ENCODE data around the gene TMEM109. TPM values are rescaled to one million over a fixed set of nuclear protein-coding genes. Genes with fewer than 3 reads are reported as not detected.

The TMEM109 gene
- total RNA-seq, 1 donor from 2014 or later, result 108 TPM

- DNase-seq (ENCODE audit: low read depth), result no peak
These were observed 25.9 kb downstream of the TMEM109 start for GRCh38 chr11:60939855-60940254.

GRCh38 chr11:60941371-60942119, 27.6 kb downstream of the TMEM109 start:
- no peak for DNase-seq (ENCODE audit: low read depth)

- DNase-seq (ENCODE audit: low read depth), result no peak
These were observed 28.3 kb downstream of the TMEM109 start for GRCh38 chr11:60942219-60942618.

- no peak for DNase-seq (ENCODE audit: low read depth)
These were observed 29.1 kb downstream of the TMEM109 start for GRCh38 chr11:60942970-60943565.

GRCh38 chr11:60944490-60945294, 30.7 kb downstream of the TMEM109 start:
- no peak for DNase-seq (ENCODE audit: low read depth)

- DNase-seq (ENCODE audit: low read depth), result no peak
These were observed 31.3 kb downstream of the TMEM109 start for GRCh38 chr11:60945295-60945667.

GRCh38 chr11:60946601-60947264, 32.8 kb downstream of the TMEM109 start:
- peak; percentile 39 for DNase-seq (ENCODE audit: low read depth)

- peak; percentile 32 for DNase-seq (ENCODE audit: low read depth)
These were observed 33.7 kb downstream of the TMEM109 start for GRCh38 chr11:60947700-60948099.

GRCh38 chr11:60948250-60948649, 34.3 kb downstream of the TMEM109 start:
- peak; percentile 30 for DNase-seq (ENCODE audit: low read depth)

- no peak for DNase-seq (ENCODE audit: low read depth)
These were observed 36.1 kb downstream of the TMEM109 start for GRCh38 chr11:60950024-60950423.

GRCh38 chr11:60950933-60951605, 37.1 kb downstream of the TMEM109 start:
- DNase-seq (ENCODE audit: low read depth), result no peak

GRCh38 chr11:60951606-60951903, 37.6 kb downstream of the TMEM109 start:
- DNase-seq (ENCODE audit: low read depth), result peak; percentile 18

GRCh38 chr11:60951904-60952741, 38.2 kb downstream of the TMEM109 start, which contains the start of gene SLC15A3:
Gene SLC15A3 (minus strand): TSS chr11:60952176. CDS start chr11:60951551, 625 bp downstream.
- peak; percentile 51 for DNase-seq (ENCODE audit: low read depth)

- no peak for DNase-seq (ENCODE audit: low read depth)
These were observed 38.8 kb downstream of the TMEM109 start for GRCh38 chr11:60952742-60953170.

- no peak for DNase-seq (ENCODE audit: low read depth)
These were observed 39.8 kb downstream of the TMEM109 start for GRCh38 chr11:60953781-60954180.

- no peak for DNase-seq (ENCODE audit: low read depth)
These were observed 40.5 kb downstream of the TMEM109 start for GRCh38 chr11:60954421-60954820.

GRCh38 chr11:60955571-60955970, 41.6 kb downstream of the TMEM109 start:
- no peak for DNase-seq (ENCODE audit: low read depth)

GRCh38 chr11:60957188-60957587, 43.2 kb downstream of the TMEM109 start:
- no peak for DNase-seq (ENCODE audit: low read depth)

GRCh38 chr11:60959431-60959830, 45.5 kb downstream of the TMEM109 start:
- no peak for DNase-seq (ENCODE audit: low read depth)

GRCh38 chr11:60960405-60960804, 46.4 kb downstream of the TMEM109 start:
- DNase-seq (ENCODE audit: low read depth), result no peak

Measured in myocyte (in vitro differentiated cells).